ENCODE measurements around the gene CTF1. TPM values are rescaled to one million over a fixed set of nuclear protein-coding genes. Genes with fewer than 3 reads are reported as not detected.

The CTF1 gene
- total and polyA plus RNA-seq, 10 of the 15 experiments (the other 5 are each of a cell fraction or from before 2014, with no cell fraction given), result 0.04 to 0.46 (median 0.11) TPM; not detected in 3

GRCh38 chr16:30931068-30931650 lies 34.7 kb downstream of the CTF1 start:
- ChIA-PET CTCF (interaction anchor here (3.3 kb wide), 1 partner anchor 11 kb away, joined by 17 read pairs; no protein-coding TSS in a partner anchor), POLR2A (no interaction called here)
- FAIRE-seq, result no peak

More at GRCh38 chr16:30931068-30931650, 34.7 kb downstream of the CTF1 start:
- in situ Hi-C loops (cut with MboI) (no loop called here), intact Hi-C loops (cut with micrococcal nuclease; ENCODE audit: unreplicated experiment) (no loop called here)
- no peak overlapping the region for H3K4me2 ChIP-seq (ENCODE audit: control insufficient read depth, insufficient read depth)
- TF ChIP-seq NKRF (conservative IDR thresholded peaks at IDR 0.05) (no peak), TCF12 (IDR thresholded peaks at IDR 0.05; ENCODE audit: low read depth, low read length) (no peak), NR2F1 (conservative IDR thresholded peaks at IDR 0.05) (no peak), CBX3 (IDR thresholded peaks at IDR 0.05; ENCODE audit: borderline replicate concordance, low read depth) (no peak), NFYA (IDR thresholded peaks at IDR 0.05; ENCODE audit: borderline replicate concordance, low read depth, low read length) (no peak), RELA (IDR thresholded peaks at IDR 0.05; ENCODE audit: borderline replicate concordance, partially characterized antibody) (no peak), BACH1 (IDR thresholded peaks at IDR 0.05; ENCODE audit: borderline replicate concordance) (no peak), CBFB (IDR thresholded peaks at IDR 0.05; ENCODE audit: low read depth) (no peak), SMAD1 (IDR thresholded peaks at IDR 0.05; ENCODE audit: low read depth, partially characterized antibody) (no peak), CHD4 (IDR thresholded peaks at IDR 0.05) (no peak), RAD21 (IDR thresholded peaks at IDR 0.05; ENCODE audit: insufficient read depth, low read depth, low read length) (no peak), STAT3 (IDR thresholded peaks at IDR 0.05; ENCODE audit: low read depth, low read length) (no peak), IRF3 (IDR thresholded peaks at IDR 0.05) (no peak), ATF2 (IDR thresholded peaks at IDR 0.05; ENCODE audit: low read length) (no peak), SIX5 (IDR thresholded peaks at IDR 0.05; ENCODE audit: low read depth, low read length, severe bottlenecking) (no peak)
- TF ChIP-seq, protein P1, sequence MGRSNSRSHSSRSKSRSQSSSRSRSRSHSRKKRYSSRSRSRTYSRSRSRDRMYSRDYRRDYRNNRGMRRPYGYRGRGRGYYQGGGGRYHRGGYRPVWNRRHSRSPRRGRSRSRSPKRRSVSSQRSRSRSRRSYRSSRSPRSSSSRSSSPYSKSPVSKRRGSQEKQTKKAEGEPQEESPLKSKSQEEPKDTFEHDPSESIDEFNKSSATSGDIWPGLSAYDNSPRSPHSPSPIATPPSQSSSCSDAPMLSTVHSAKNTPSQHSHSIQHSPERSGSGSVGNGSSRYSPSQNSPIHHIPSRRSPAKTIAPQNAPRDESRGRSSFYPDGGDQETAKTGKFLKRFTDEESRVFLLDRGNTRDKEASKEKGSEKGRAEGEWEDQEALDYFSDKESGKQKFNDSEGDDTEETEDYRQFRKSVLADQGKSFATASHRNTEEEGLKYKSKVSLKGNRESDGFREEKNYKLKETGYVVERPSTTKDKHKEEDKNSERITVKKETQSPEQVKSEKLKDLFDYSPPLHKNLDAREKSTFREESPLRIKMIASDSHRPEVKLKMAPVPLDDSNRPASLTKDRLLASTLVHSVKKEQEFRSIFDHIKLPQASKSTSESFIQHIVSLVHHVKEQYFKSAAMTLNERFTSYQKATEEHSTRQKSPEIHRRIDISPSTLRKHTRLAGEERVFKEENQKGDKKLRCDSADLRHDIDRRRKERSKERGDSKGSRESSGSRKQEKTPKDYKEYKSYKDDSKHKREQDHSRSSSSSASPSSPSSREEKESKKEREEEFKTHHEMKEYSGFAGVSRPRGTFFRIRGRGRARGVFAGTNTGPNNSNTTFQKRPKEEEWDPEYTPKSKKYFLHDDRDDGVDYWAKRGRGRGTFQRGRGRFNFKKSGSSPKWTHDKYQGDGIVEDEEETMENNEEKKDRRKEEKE (IDR thresholded peaks at IDR 0.05), result no peak
- H3K36me3 ChIP-seq (ENCODE audit: control insufficient read depth in 2 of 2, insufficient read depth in 2 of 2, low read length in 1 of 2), result peaks cover 0 to 13% of the 10 kb centered on the region in 2 experiments
- BruUV-seq (replicated peaks), result no TSS peak
- no peaks in the 10 kb centered on the region for H4K20me1 ChIP-seq (ENCODE audit: control insufficient read depth, insufficient read depth)
- H3K79me2 ChIP-seq (ENCODE audit: control insufficient read depth, insufficient read depth, low read length), result no peaks in the 10 kb centered on the region
- RAD21 ChIA-PET (ENCODE audit: unreplicated experiment), result no interaction called here
- H3K9me3 ChIP-seq (replicated peaks; ENCODE audit: control insufficient read depth, insufficient read depth, low read length), result no peaks in the 10 kb centered on the region
- H3K4me3 ChIP-seq, result no peak overlapping the region
- H3K27ac ChIP-seq (ENCODE audit: control insufficient read depth, insufficient read depth), result no peak overlapping the region
- no peak for ATAC-seq
- SMC1A ChIA-PET (ENCODE audit: uncharacterized antibody, unreplicated experiment), result no interaction called here
- 76% methylated on average over 12 of the region's 12 CpGs for WGBS (ENCODE audit: insufficient coverage, insufficient replicate concordance, low lambda C conversion rate, missing lambda C conversion rate)
- H3K27me3 ChIP-seq (replicated peaks in 1 of 2; ENCODE audit: control insufficient read depth in 2 of 2, insufficient read depth in 2 of 2, low read length in 1 of 2), result no peaks in the 10 kb centered on the region
- no peak overlapping the region for H2AFZ ChIP-seq (ENCODE audit: control insufficient read depth, low read depth, low read length)
- DNase-seq (ENCODE audit: low read depth, low spot score), result no peak
- H3K9ac ChIP-seq (ENCODE audit: control insufficient read depth, insufficient read depth, low read length), result no peak overlapping the region
- no peaks in the 10 kb centered on the region for H3K4me1 ChIP-seq (ENCODE audit: control insufficient read depth, insufficient read depth, low read length)

All from GM12878 (cell line).